ENCODE data around the gene B3GALNT2.

- TF ChIP-seq, protein P1, sequence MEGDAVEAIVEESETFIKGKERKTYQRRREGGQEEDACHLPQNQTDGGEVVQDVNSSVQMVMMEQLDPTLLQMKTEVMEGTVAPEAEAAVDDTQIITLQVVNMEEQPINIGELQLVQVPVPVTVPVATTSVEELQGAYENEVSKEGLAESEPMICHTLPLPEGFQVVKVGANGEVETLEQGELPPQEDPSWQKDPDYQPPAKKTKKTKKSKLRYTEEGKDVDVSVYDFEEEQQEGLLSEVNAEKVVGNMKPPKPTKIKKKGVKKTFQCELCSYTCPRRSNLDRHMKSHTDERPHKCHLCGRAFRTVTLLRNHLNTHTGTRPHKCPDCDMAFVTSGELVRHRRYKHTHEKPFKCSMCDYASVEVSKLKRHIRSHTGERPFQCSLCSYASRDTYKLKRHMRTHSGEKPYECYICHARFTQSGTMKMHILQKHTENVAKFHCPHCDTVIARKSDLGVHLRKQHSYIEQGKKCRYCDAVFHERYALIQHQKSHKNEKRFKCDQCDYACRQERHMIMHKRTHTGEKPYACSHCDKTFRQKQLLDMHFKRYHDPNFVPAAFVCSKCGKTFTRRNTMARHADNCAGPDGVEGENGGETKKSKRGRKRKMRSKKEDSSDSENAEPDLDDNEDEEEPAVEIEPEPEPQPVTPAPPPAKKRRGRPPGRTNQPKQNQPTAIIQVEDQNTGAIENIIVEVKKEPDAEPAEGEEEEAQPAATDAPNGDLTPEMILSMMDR (IDR thresholded peaks at IDR 0.05; ENCODE audit: low read length), result no peak
- TF ChIP-seq EZH2phosphoT487 (IDR thresholded peaks at IDR 0.05; ENCODE audit: low read length), result no peak
Measured at GRCh38 chr1:235424092-235424491, 80.2 kb downstream of the B3GALNT2 start.
